ENCODE results near the gene BAZ1B.

The BAZ1B gene

DNA sequence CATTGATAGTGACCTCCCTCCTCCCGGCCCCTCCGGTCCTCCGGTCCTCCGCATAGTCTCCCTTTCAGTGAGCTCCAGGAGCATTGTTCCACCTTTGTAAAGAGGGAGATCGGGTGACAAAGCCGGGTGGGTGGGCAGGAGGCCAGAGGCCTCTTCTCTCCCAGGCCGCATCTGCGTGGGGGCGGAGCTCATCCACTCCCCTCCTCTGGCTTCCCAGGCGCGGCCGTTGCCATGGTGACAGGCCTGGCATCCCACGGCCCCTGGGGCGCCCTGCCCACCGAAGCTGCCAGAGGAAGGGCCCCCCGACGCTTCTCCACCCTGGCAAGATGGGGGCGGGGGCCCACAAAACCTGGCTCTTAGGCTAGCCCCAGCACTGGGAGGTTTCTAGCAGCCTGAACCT is 92.9 kb downstream of the BAZ1B start:
- no peak overlapping the region for H3K4me3 ChIP-seq (ENCODE audit: low read depth, low read length)
- DNase-seq (ENCODE audit: low read depth): no peak
- TF ChIP-seq, protein P1, sequence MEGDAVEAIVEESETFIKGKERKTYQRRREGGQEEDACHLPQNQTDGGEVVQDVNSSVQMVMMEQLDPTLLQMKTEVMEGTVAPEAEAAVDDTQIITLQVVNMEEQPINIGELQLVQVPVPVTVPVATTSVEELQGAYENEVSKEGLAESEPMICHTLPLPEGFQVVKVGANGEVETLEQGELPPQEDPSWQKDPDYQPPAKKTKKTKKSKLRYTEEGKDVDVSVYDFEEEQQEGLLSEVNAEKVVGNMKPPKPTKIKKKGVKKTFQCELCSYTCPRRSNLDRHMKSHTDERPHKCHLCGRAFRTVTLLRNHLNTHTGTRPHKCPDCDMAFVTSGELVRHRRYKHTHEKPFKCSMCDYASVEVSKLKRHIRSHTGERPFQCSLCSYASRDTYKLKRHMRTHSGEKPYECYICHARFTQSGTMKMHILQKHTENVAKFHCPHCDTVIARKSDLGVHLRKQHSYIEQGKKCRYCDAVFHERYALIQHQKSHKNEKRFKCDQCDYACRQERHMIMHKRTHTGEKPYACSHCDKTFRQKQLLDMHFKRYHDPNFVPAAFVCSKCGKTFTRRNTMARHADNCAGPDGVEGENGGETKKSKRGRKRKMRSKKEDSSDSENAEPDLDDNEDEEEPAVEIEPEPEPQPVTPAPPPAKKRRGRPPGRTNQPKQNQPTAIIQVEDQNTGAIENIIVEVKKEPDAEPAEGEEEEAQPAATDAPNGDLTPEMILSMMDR (IDR thresholded peaks at IDR 0.05; ENCODE audit: low read depth, low read length): no peak
- no peak for TF ChIP-seq MYC (IDR thresholded peaks at IDR 0.05; ENCODE audit: low read depth, low read length)
- TF ChIP-seq, protein P2, sequence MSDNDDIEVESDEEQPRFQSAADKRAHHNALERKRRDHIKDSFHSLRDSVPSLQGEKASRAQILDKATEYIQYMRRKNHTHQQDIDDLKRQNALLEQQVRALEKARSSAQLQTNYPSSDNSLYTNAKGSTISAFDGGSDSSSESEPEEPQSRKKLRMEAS (IDR thresholded peaks at IDR 0.05; ENCODE audit: low read depth, low read length): no peak
- no peak for TF ChIP-seq POLR2A (IDR thresholded peaks at IDR 0.05; ENCODE audit: extremely low read depth, insufficient read length)

DNA sequence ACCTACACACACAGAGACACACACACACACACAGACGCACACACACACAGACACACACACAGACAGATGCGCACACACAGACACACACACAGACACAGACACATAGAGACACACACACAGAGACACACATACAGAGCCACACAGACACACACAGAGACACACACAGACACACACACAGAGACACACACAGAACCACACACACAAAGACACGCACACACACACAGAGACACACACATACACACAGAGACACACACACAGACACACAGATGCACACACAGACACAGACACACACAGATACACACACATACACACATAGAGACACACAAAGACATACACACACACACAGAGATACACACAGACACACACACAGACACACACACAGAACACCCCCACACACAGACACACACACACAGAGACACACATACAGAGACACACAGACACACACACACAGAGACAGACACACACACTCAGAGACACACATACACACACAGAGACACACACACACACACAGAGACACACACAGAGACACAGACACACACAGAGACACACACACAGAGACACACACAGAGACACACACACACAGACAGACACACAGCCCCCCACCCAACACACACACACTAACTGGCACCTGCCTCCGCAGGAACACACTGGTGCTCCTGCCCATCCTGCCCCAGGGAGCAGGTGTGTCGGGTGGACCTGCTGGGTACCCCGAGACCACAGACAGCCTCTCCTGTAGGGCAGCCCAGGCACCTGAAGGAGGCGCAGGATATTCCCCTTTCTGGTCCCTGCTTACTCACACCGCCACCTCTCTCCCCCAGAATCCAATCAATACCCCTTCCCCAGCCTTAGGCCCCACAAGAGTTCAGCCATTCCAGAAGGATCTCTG is 93.9 kb downstream of the BAZ1B start:
- TF ChIP-seq, protein P1 (IDR thresholded peaks at IDR 0.05; ENCODE audit: low read depth, low read length): peak; percentile 4
- TF ChIP-seq MYC (IDR thresholded peaks at IDR 0.05; ENCODE audit: low read depth, low read length): no peak
- H3K4me3 ChIP-seq (ENCODE audit: low read depth, low read length): no peak overlapping the region
- no peak for DNase-seq (ENCODE audit: low read depth)

DNA sequence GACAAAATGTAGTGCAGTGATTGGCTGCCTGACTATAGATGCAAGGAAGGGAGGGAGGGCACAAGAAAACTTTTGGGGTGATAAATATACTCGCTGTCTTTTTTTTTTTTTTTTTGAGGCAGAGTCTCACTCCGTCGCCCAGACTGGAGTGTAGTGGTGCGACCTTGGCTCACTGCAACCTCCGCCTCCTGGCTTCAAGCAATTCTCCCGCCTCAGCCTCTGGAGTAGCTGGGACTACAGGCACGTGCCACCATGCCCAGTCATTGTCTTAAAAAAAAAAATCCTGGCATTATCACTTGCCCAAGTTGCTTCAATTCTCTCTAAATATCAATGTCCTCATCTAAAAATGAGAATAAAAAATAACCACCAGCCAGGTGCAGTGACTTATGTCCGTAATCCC is 96.1 kb downstream of the BAZ1B start:
- TF ChIP-seq MYC (IDR thresholded peaks at IDR 0.05; ENCODE audit: low read depth, low read length) (no peak), POLR2A (IDR thresholded peaks at IDR 0.05; ENCODE audit: extremely low read depth, insufficient read length) (no peak)
- TF ChIP-seq, protein P2 (IDR thresholded peaks at IDR 0.05; ENCODE audit: low read depth, low read length): no peak
- TF ChIP-seq, protein P1 (IDR thresholded peaks at IDR 0.05; ENCODE audit: low read depth, low read length): no peak
- DNase-seq (ENCODE audit: low read depth): no peak
- no peak overlapping the region for H3K4me3 ChIP-seq (ENCODE audit: low read depth, low read length)

DNA sequence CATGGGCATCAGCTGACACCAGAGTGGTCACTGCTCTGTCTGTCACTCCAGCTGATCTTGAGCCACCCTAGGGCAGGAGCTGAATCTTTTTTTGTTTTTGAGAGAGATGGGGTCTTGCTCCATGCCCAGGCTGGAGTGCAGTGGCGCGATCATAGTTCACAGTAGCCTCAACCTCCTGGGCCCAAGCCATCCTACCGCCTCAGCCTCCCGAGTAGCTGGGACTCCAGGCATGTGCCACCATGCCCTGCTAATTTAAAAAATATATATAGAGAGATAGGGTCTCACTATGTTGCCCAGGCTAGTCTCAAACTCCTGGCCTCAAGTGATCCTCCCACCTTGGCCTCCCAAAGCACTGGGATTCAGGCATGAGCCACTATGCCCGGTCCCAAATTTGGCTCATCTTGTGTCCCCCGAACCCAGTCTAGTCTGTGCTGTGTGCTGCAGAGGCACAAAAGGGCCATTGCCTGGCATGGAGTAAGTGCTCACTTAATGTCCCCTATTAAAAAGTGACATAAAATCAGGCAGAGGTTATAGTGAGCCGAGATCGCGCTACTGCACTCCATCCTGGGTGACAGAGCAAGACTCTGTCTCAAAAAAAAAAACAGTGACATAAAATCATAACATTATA is 96.6 kb downstream of the BAZ1B start:
- no peak overlapping the region for H3K4me3 ChIP-seq (ENCODE audit: low read depth, low read length)
- DNase-seq (ENCODE audit: low read depth): no peak
- TF ChIP-seq, protein P2 (IDR thresholded peaks at IDR 0.05; ENCODE audit: low read depth, low read length): no peak
- TF ChIP-seq, protein P1 (IDR thresholded peaks at IDR 0.05; ENCODE audit: low read depth, low read length): no peak
- TF ChIP-seq POLR2A (IDR thresholded peaks at IDR 0.05; ENCODE audit: extremely low read depth, insufficient read length) (no peak), MYC (IDR thresholded peaks at IDR 0.05; ENCODE audit: low read depth, low read length) (no peak)

DNA sequence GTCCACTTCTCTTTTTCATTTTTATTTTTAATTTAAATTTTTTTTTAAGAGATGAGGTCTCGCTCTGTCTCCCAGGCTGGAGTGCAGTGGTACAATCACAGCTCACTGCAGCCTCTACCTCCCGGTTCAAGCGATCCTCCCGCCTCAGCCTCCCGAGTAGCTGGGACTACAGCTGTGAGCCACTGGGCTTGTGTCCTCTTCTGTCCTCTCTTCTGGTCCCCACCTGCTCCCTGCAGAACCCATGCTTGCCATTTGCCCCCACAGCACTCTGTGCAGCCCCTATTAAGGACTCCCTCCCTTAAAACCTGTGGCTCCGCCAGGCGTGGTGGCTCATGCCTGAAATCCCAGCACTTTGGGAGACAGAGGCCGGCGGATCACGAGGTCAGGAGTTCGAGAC is 97.6 kb downstream of the BAZ1B start:
- H3K4me3 ChIP-seq (ENCODE audit: low read depth, low read length): no peak overlapping the region
- DNase-seq (ENCODE audit: low read depth): no peak
- TF ChIP-seq, protein P2 (IDR thresholded peaks at IDR 0.05; ENCODE audit: low read depth, low read length): no peak
